GM21576 (cell line): ENCODE data around the gene STAT5B.
"Not testable (repeated sequence)": the region's sequence is repeated elsewhere in the genome, so short reads cannot be mapped to it uniquely, and the experiment has no call there.

Experiments
- ATAC-seq: cut with Tn5 transposase; IDR thresholded peaks from one replicate; pipeline ENCODE4 v1.9.1; 2021; ENCODE audit warnings: mild to moderate bottlenecking, moderate library complexity; ENCODE audit not compliant: unreplicated experiment

Gene STAT5B

GRCh38 chr17:42241871-42242270 lies 34.3 kb downstream of the STAT5B start:
- no peak for ATAC-seq

- ATAC-seq = not testable (repeated sequence)
Observed at GRCh38 chr17:42240863-42241262, 35.3 kb downstream of the STAT5B start.

- ATAC-seq = no peak
Observed at GRCh38 chr17:42240201-42240600, 36.0 kb downstream of the STAT5B start.

- ATAC-seq = not testable (repeated sequence)
Observed at GRCh38 chr17:42239576-42239975, 36.6 kb downstream of the STAT5B start.

- no peak for ATAC-seq
Observed at GRCh38 chr17:42236760-42237159, 39.4 kb downstream of the STAT5B start.

GRCh38 chr17:42233994-42234393 lies 42.2 kb downstream of the STAT5B start:
- no peak for ATAC-seq

- no peak for ATAC-seq
Observed at GRCh38 chr17:42233156-42233555, 43.0 kb downstream of the STAT5B start.

- no peak for ATAC-seq
Observed at GRCh38 chr17:42230225-42230624, 46.0 kb downstream of the STAT5B start.

- ATAC-seq = no peak
Observed at GRCh38 chr17:42227849-42228700, 48.1 kb downstream of the STAT5B start.

- ATAC-seq = no peak
Observed at GRCh38 chr17:42225646-42226045, 50.5 kb downstream of the STAT5B start.

GRCh38 chr17:42224651-42225050 lies 51.5 kb downstream of the STAT5B start:
- ATAC-seq = no peak

- ATAC-seq = no peak
Observed at GRCh38 chr17:42221886-42222745, 54.1 kb downstream of the STAT5B start.

GRCh38 chr17:42219280-42219679 lies 56.9 kb downstream of the STAT5B start:
- not testable (repeated sequence) for ATAC-seq

- no peak for ATAC-seq
Observed at GRCh38 chr17:42214156-42214555, 62.0 kb downstream of the STAT5B start.

GRCh38 chr17:42212382-42212781 lies 63.8 kb downstream of the STAT5B start:
- ATAC-seq = no peak

- not testable (repeated sequence) for ATAC-seq
Observed at GRCh38 chr17:42211921-42212341, 64.3 kb downstream of the STAT5B start.

GRCh38 chr17:42210046-42210445 lies 66.1 kb downstream of the STAT5B start:
- ATAC-seq = no peak

GRCh38 chr17:42206153-42206612 lies 70.0 kb downstream of the STAT5B start:
- ATAC-seq = not testable (repeated sequence)

- no peak for ATAC-seq
Observed at GRCh38 chr17:42203354-42203753, 72.8 kb downstream of the STAT5B start.

GRCh38 chr17:42202696-42203095 lies 73.5 kb downstream of the STAT5B start:
- ATAC-seq = no peak

GRCh38 chr17:42202159-42202558 lies 74.0 kb downstream of the STAT5B start:
- no peak for ATAC-seq

GRCh38 chr17:42201458-42201772 lies 74.8 kb downstream of the STAT5B start:
- ATAC-seq = no peak
